Breast epithelium (tissue), 3 donors: ENCODE data around the gene FAM163B.

ENCODE experiments used
- CTCF ChIP-seq, 3 donors: fragments of 450-650 bp; IDR thresholded peaks; one replicate each; pipeline ENCODE4 v1.5.1; 2016 to 2017; ENCODE audit warnings: antibody characterized with exemption in 3 of 3, mild to moderate bottlenecking in 3 of 3, moderate library complexity in 3 of 3
- POLR2A ChIP-seq: fragments of 450-650 bp; IDR thresholded peaks from one replicate; pipeline ENCODE4 v1.6.1; 2016; ENCODE audit warnings: antibody characterized with exemption, mild to moderate bottlenecking, moderate library complexity
- POLR2AphosphoS5 ChIP-seq, 3 donors: sonication (generic); formaldehyde crosslinking; IDR thresholded peaks; one replicate each; pipeline ENCODE4 v1.6.1; 2017; ENCODE audit warnings: antibody characterized with exemption in 3 of 3

GRCh38 chr9:133576875-133577736 lies 32.1 kb downstream of the FAM163B start:
- TF ChIP-seq CTCF (IDR thresholded peaks at IDR 0.05) (no peak), POLR2AphosphoS5 (IDR thresholded peaks at IDR 0.05) (no peak), POLR2A (no peak)
